Fibroblast of lung (primary cell): ENCODE data around the gene PGA3. TPM values are rescaled to one million over a fixed set of nuclear protein-coding genes. Genes with fewer than 3 reads are reported as not detected.

Experiments used
- DNase-seq, 2 donors: peaks; one replicate each; pipeline versions ENCODE4 v3.0.0 to v3.0.0-alpha.2; 2010; ENCODE audit warnings: low read depth in 2 of 2
- H2AFZ ChIP-seq: 2 replicates; pipeline ENCODE4 v1.5.1; 2012; ENCODE audit warnings: low read length, control low read depth, inconsistent platforms
- H3K27ac ChIP-seq: 2 replicates; pipeline ENCODE4 v1.5.1; 2011; ENCODE audit warnings: low read length, control low read depth; ENCODE audit not compliant: insufficient read depth
- H3K27me3 ChIP-seq: 2 replicates; pipeline ENCODE4 v1.5.1; 2011; ENCODE audit warnings: mild to moderate bottlenecking, low read length; ENCODE audit not compliant: control insufficient read depth, insufficient read depth
- H3K36me3 ChIP-seq: 2 replicates; pipeline ENCODE4 v1.5.1; 2011; ENCODE audit warnings: low read length; ENCODE audit not compliant: control insufficient read depth, insufficient read depth
- H3K4me1 ChIP-seq: 2 replicates; pipeline ENCODE4 v1.5.1; 2011; ENCODE audit warnings: low read length; ENCODE audit not compliant: control insufficient read depth, insufficient read depth; ENCODE audit errors: extremely low read depth
- H3K4me2 ChIP-seq: 2 replicates; pipeline ENCODE4 v1.5.1; 2011; ENCODE audit warnings: low read length, control low read depth; ENCODE audit not compliant: insufficient read depth; ENCODE audit errors: extremely low read depth
- H3K4me3 ChIP-seq, 4 experiments: fragments of 200-600 bp in 1 of 4; sonication (generic) in 1 of 4; replicated peaks in 1 of 4; 2 replicates each; pipeline ENCODE4 v1.5.1; 2011 to 2016; ENCODE audit warnings: low read length in 4 of 4, low read depth in 3 of 4, mild to moderate bottlenecking in 3 of 4, control low read depth in 2 of 4, inconsistent platforms in 1 of 4, mixed read lengths in 1 of 4; ENCODE audit not compliant: insufficient read depth in 1 of 4; ENCODE audit errors: control extremely low read depth in 1 of 4
- H3K79me2 ChIP-seq: 2 replicates; pipeline ENCODE4 v1.5.1; 2012; ENCODE audit warnings: mild to moderate bottlenecking, low read length, inconsistent platforms; ENCODE audit not compliant: control insufficient read depth, insufficient read depth
- H3K9ac ChIP-seq: 2 replicates; pipeline ENCODE4 v1.5.1; 2011; ENCODE audit warnings: mild to moderate bottlenecking, low read length, control low read depth; ENCODE audit not compliant: insufficient read depth
- H3K9me3 ChIP-seq: 2 replicates; pipeline ENCODE4 v1.5.1; 2012; ENCODE audit warnings: low read depth, low read length; ENCODE audit not compliant: control insufficient read depth, insufficient read depth
- H4K20me1 ChIP-seq: 2 replicates; pipeline ENCODE4 v1.5.1; 2011; ENCODE audit warnings: low read length; ENCODE audit not compliant: control insufficient read depth, insufficient read depth; ENCODE audit errors: extremely low read depth
- EZH2 ChIP-seq: IDR thresholded peaks from 2 replicates; pipeline ENCODE4 v1.5.1; 2012; ENCODE audit warnings: low read length, control low read depth, mild to moderate bottlenecking; ENCODE audit errors: missing control alignments
- polyA plus RNA-seq, 2 donors: library from polyadenylated mRNA; depleted of rRNA in 1 of 2; stranded (reverse) in 1 of 2; unstranded in 1 of 2; fragments of >200 nt; gene quantifications; 2 replicates each; pipeline ENCODE4 v1.2.1, GENCODE V29; 2011 to 2012; ENCODE audit warnings: missing spikeins in 1 of 2
- total RNA-seq: library from RNA; depleted of rRNA; stranded (reverse); fragments of >200 nt; gene quantifications from 2 replicates; pipeline ENCODE4 v1.2.1, GENCODE V29; 2014
- TF ChIP-seq, protein P1 (sequence below), 2 donors: IDR thresholded peaks in 1 of 2; conservative IDR thresholded peaks in 1 of 2; 1 replicate in 1 of 2; 2 replicates in 1 of 2; pipeline ENCODE4 v1.5.1; 2011 to 2012; ENCODE audit warnings: low read length in 2 of 2, control low read depth in 1 of 2, inconsistent platforms in 1 of 2, low read depth in 1 of 2, mild to moderate bottlenecking in 1 of 2

Gene PGA3
- total and polyA plus RNA-seq, 2 donors (not counting 1 experiment from before 2014, with no cell fraction given): 0.24 to 4.3 TPM

- DNase-seq: no peak
- H3K4me2 ChIP-seq: no peak overlapping the region
- H3K9ac ChIP-seq: no peak overlapping the region
- H4K20me1 ChIP-seq: no peaks in the 10 kb centered on the region
- no peak overlapping the region for H3K27ac ChIP-seq
- TF ChIP-seq, protein P1, sequence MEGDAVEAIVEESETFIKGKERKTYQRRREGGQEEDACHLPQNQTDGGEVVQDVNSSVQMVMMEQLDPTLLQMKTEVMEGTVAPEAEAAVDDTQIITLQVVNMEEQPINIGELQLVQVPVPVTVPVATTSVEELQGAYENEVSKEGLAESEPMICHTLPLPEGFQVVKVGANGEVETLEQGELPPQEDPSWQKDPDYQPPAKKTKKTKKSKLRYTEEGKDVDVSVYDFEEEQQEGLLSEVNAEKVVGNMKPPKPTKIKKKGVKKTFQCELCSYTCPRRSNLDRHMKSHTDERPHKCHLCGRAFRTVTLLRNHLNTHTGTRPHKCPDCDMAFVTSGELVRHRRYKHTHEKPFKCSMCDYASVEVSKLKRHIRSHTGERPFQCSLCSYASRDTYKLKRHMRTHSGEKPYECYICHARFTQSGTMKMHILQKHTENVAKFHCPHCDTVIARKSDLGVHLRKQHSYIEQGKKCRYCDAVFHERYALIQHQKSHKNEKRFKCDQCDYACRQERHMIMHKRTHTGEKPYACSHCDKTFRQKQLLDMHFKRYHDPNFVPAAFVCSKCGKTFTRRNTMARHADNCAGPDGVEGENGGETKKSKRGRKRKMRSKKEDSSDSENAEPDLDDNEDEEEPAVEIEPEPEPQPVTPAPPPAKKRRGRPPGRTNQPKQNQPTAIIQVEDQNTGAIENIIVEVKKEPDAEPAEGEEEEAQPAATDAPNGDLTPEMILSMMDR (conservative IDR thresholded peaks at IDR 0.05 in 1 of 2, IDR thresholded peaks at IDR 0.05 in 1 of 2; ENCODE audit: low read depth in 1 of 2, low read length in 2 of 2): no peak
- no peak overlapping the region for H2AFZ ChIP-seq
- H3K79me2 ChIP-seq: no peaks in the 10 kb centered on the region
- H3K27me3 ChIP-seq: no peaks in the 10 kb centered on the region
- no peaks in the 10 kb centered on the region for H3K36me3 ChIP-seq
- H3K9me3 ChIP-seq: no peaks in the 10 kb centered on the region
- no peaks in the 10 kb centered on the region for H3K4me1 ChIP-seq
- no peak overlapping the region for H3K4me3 ChIP-seq
These were observed 9.1 kb upstream of the PGA3 start for GRCh38 chr11:61194169-61194671.

GRCh38 chr11:61194981-61195695, 8.2 kb upstream of the PGA3 start:
- Histone ChIP-seq H3K4me3 (no peak overlapping the region), H3K4me1 (no peaks in the 10 kb centered on the region), H3K36me3 (no peaks in the 10 kb centered on the region), H3K9me3 (no peaks in the 10 kb centered on the region), H4K20me1 (no peaks in the 10 kb centered on the region), H3K27ac (no peak overlapping the region), H3K4me2 (no peak overlapping the region), H2AFZ (no peak overlapping the region), H3K9ac (no peak overlapping the region), H3K79me2 (no peaks in the 10 kb centered on the region), H3K27me3 (no peaks in the 10 kb centered on the region)
- DNase-seq: no peak
- TF ChIP-seq, protein P1 (conservative IDR thresholded peaks at IDR 0.05 in 1 of 2, IDR thresholded peaks at IDR 0.05 in 1 of 2; ENCODE audit: low read depth in 1 of 2, low read length in 2 of 2): no peak
- no peak for TF ChIP-seq EZH2

DNA sequence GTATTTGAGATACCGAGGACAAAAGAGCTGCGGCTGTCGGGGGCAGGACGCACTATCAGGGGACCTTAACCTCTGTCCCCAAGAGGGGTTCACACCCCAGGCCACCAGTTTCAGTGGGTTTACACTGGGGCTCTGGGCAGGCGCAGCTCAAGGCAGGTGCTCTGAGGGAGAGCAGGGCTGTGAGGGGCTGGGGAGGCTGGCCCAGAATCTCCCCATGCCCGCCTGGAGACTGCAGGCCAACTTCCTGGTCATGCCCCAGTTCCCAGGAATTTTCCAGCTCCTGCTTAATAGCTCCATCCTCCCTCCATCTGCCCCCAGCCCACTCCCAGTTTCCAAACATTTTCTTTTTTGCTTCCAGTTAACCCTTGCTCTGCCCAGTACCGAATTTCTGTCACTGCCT, 7.6 kb upstream of the PGA3 start:
- H3K4me3 ChIP-seq: no peak overlapping the region
- no peak for DNase-seq
- H3K9me3 ChIP-seq: no peaks in the 10 kb centered on the region
- no peaks in the 10 kb centered on the region for H3K36me3 ChIP-seq
- no peaks in the 10 kb centered on the region for H3K4me1 ChIP-seq
- no peak overlapping the region for H3K9ac ChIP-seq
- H3K27ac ChIP-seq: no peak overlapping the region
- no peaks in the 10 kb centered on the region for H4K20me1 ChIP-seq
- no peak overlapping the region for H2AFZ ChIP-seq
- H3K27me3 ChIP-seq: no peaks in the 10 kb centered on the region
- TF ChIP-seq EZH2: no peak
- H3K79me2 ChIP-seq: no peaks in the 10 kb centered on the region
- no peak overlapping the region for H3K4me2 ChIP-seq
